ENCODE results near the gene SERPINA12.

- TF ChIP-seq CTCF (IDR thresholded peaks at IDR 0.05; ENCODE audit: low read depth, low read length, poor library complexity, severe bottlenecking) (no peak), EZH2phosphoT487 (IDR thresholded peaks at IDR 0.05; ENCODE audit: borderline replicate concordance, low read length) (no peak)
These were observed 3.6 kb downstream of the SERPINA12 start for GRCh38 chr14:94505641-94506040.
